Natural killer cell (primary cell): Measurements from ENCODE around the gene C16orf74. TPM values are rescaled to one million over a fixed set of nuclear protein-coding genes. Genes with fewer than 3 reads are reported as not detected.

Experiments
- ATAC-seq, 3 donors: fragments of 150-1000 bp in 2 of 3; fragments of 200-7000 bp in 1 of 3; cut with Tn5 transposase; 1 replicate in 1 of 3; 2 replicates in 2 of 3; pipeline ENCODE4 v1.10.0; 2021; ENCODE audit warnings: mild to moderate bottlenecking in 2 of 3, moderate library complexity in 2 of 3
- DNase-seq, 2 donors: peaks; one replicate each; pipeline versions ENCODE4 v3.0.0 to v3.0.0-alpha.2; 2013 to 2021; ENCODE audit warnings: mixed read lengths in 1 of 2
- H3K27ac ChIP-seq: one replicate; pipeline ENCODE4 v1.5.1; 2013; ENCODE audit warnings: mild to moderate bottlenecking, low read length
- H3K27me3 ChIP-seq: one replicate; pipeline ENCODE4 v1.6.1; 2013; ENCODE audit warnings: low read length; ENCODE audit not compliant: control insufficient read depth, insufficient read depth
- H3K36me3 ChIP-seq: one replicate; pipeline ENCODE4 v1.6.1; 2013; ENCODE audit warnings: low read length; ENCODE audit not compliant: control insufficient read depth, insufficient read depth
- H3K4me1 ChIP-seq: one replicate; pipeline ENCODE4 v1.6.1; 2013; ENCODE audit warnings: low read length; ENCODE audit not compliant: control insufficient read depth, insufficient read depth
- H3K4me3 ChIP-seq: one replicate; pipeline ENCODE4 v1.5.1; 2013; ENCODE audit warnings: low read length
- H3K9me3 ChIP-seq: one replicate; pipeline ENCODE4 v1.6.1; 2013; ENCODE audit warnings: low read length; ENCODE audit not compliant: control insufficient read depth, insufficient read depth
- H3K27ac Mint-ChIP-seq, 2 donors: one replicate each; pipeline ENCODE4 v1.8.0; 2022; ENCODE audit warnings: mild to moderate bottlenecking in 2 of 2, mixed read lengths in 2 of 2, moderate library complexity in 1 of 2
- H3K27me3 Mint-ChIP-seq, 2 donors: one replicate each; pipeline ENCODE4 v1.8.0; 2022; ENCODE audit warnings: low read depth in 2 of 2, mixed read lengths in 2 of 2
- H3K36me3 Mint-ChIP-seq: one replicate; pipeline ENCODE4 v1.8.0; 2022; ENCODE audit warnings: mixed read lengths
- H3K4me1 Mint-ChIP-seq, 2 donors: one replicate each; pipeline ENCODE4 v1.8.0; 2022; ENCODE audit warnings: mixed read lengths in 2 of 2
- H3K4me3 Mint-ChIP-seq: one replicate; pipeline ENCODE4 v1.8.0; 2022; ENCODE audit warnings: mild to moderate bottlenecking, moderate library complexity, mixed read lengths
- H3K9me3 Mint-ChIP-seq, 2 donors: one replicate each; pipeline ENCODE4 v1.8.0; 2022; ENCODE audit warnings: mixed read lengths in 2 of 2
- CTCF ChIP-seq: fragments of 200-600 bp; IDR thresholded peaks from one replicate; pipeline ENCODE4 v1.8.0; 2022; ENCODE audit warnings: antibody characterized with exemption
- WGBS: methylation state at CpG from one replicate; pipeline ENCODE4 v1.1.7; 2013; ENCODE audit warnings: missing lambda C conversion rate; ENCODE audit not compliant: insufficient coverage; 5-methylcytosine and 5-hydroxymethylcytosine counted together
- intact Hi-C: fragments of 100-400 bp; cut with micrococcal nuclease; formaldehyde crosslinking; loops from one replicate; pipeline ENCODE4 v1.14.2; 2022
- total RNA-seq, 4 donors: library from RNA; stranded (reverse); fragments of 120-200 nt in 1 of 4; gene quantifications; one replicate each; pipeline versions ENCODE4 v1.2.3 to v1.2.4, GENCODE V29; 2013 to 2022

Gene C16orf74
- total RNA-seq, 3 donors from 2014 or later (not counting 1 experiment from before 2014, with no cell fraction given): 0.71 to 2.2 (median 1.8) TPM

- peak within 1 kb of the TSS; percentile 49 for H3K4me3 ChIP-seq
- DNase-seq: peak; percentile 86 to 93
- peak within 1 kb of the TSS; percentile 81 for H3K4me3 Mint-ChIP-seq
- no peaks in the 10 kb centered on the region for H3K27me3 ChIP-seq
- TF ChIP-seq CTCF: no peak
- intact Hi-C loops: no loop called here
- H3K36me3 Mint-ChIP-seq: no peaks in the 10 kb centered on the region
- under 1% methylated on average over 86 of the region's 86 CpGs for WGBS
- peaks cover 17% of the 10 kb centered on the region for H3K4me1 ChIP-seq
- no peaks in the 10 kb centered on the region for H3K9me3 ChIP-seq
- H3K4me1 Mint-ChIP-seq: no peaks in the 10 kb centered on the region
- peak; percentile 99 to 100 (median 100) for ATAC-seq
- no peak within 1 kb of the TSS for H3K27ac Mint-ChIP-seq
- no peaks in the 10 kb centered on the region for H3K36me3 ChIP-seq
- H3K27me3 Mint-ChIP-seq: no peaks in the 10 kb centered on the region
- H3K27ac ChIP-seq: no peak within 1 kb of the TSS
- H3K9me3 Mint-ChIP-seq: no peaks in the 10 kb centered on the region
Observed at GRCh38 chr16:85688586-85689284, 62.2 kb downstream of the C16orf74 start, which contains the start of gene GINS2. GINS2 (minus strand) TSS chr16:85688954; CDS start chr16:85688898, 56 bp downstream.

GRCh38 chr16:85687651-85688471, 63.0 kb downstream of the C16orf74 start:
- Histone ChIP-seq H3K4me3 (peak overlapping the region; percentile 49), H3K27ac (no peak overlapping the region), H3K4me1 (peaks cover 17% of the 10 kb centered on the region), H3K36me3 (no peaks in the 10 kb centered on the region), H3K27me3 (no peaks in the 10 kb centered on the region), H3K9me3 (no peaks in the 10 kb centered on the region)
- H3K4me1 Mint-ChIP-seq: no peaks in the 10 kb centered on the region
- H3K36me3 Mint-ChIP-seq: no peaks in the 10 kb centered on the region
- 82% methylated on average over 49 of the region's 49 CpGs for WGBS
- ATAC-seq (no peak), DNase-seq (no peak)
- H3K9me3 Mint-ChIP-seq: no peaks in the 10 kb centered on the region
- no peak overlapping the region for H3K27ac Mint-ChIP-seq
- TF ChIP-seq CTCF: no peak
- H3K4me3 Mint-ChIP-seq: peak overlapping the region; percentile 81
- no peaks in the 10 kb centered on the region for H3K27me3 Mint-ChIP-seq
- intact Hi-C loops: no loop called here

- DNase-seq: no peak
- peaks cover 17% of the 10 kb centered on the region for H3K4me1 ChIP-seq
- intact Hi-C loops: no loop called here
- Mint-ChIP-seq H3K9me3 (no peaks in the 10 kb centered on the region), H3K36me3 (no peaks in the 10 kb centered on the region), H3K4me1 (no peaks in the 10 kb centered on the region), H3K4me3 (peak overlapping the region; percentile 58), H3K27me3 (no peaks in the 10 kb centered on the region), H3K27ac (no peak overlapping the region)
- no peak for TF ChIP-seq CTCF
- H3K27ac ChIP-seq: no peak overlapping the region
- ATAC-seq: no peak
- 74% methylated on average over 15 of the region's 15 CpGs for WGBS
- H3K36me3 ChIP-seq: no peaks in the 10 kb centered on the region
- no peaks in the 10 kb centered on the region for H3K27me3 ChIP-seq
- no peak overlapping the region for H3K4me3 ChIP-seq
- no peaks in the 10 kb centered on the region for H3K9me3 ChIP-seq
Observed at GRCh38 chr16:85686912-85687591, 63.8 kb downstream of the C16orf74 start.
